WTC11 (cell line): ENCODE measurements around the gene NEK4.
"Not testable (repeated sequence)": the region's sequence is repeated elsewhere in the genome, so short reads cannot be mapped to it uniquely, and the experiment has no call there.

Experiments
- ATF2 ChIP-seq: sonication (generic); formaldehyde crosslinking; IDR thresholded peaks from 2 replicates; pipeline ENCODE4 v1.8.1; 2022; ENCODE audit warnings: low read depth, missing genetic modification reagents, borderline replicate concordance
- ATF6 ChIP-seq: sonication (generic); formaldehyde crosslinking; IDR thresholded peaks from 2 replicates; pipeline ENCODE4 v1.8.1; 2023; ENCODE audit warnings: mild to moderate bottlenecking, missing genetic modification reagents
- CTCF ChIP-seq: fragments of 200-600 bp; IDR thresholded peaks from 2 replicates; pipeline ENCODE4 v1.8.0; 2022; ENCODE audit warnings: antibody characterized with exemption
- E2F4 ChIP-seq: sonication (generic); formaldehyde crosslinking; IDR thresholded peaks from 2 replicates; pipeline ENCODE4 v1.8.1; 2022; ENCODE audit warnings: low read depth, mild to moderate bottlenecking, moderate library complexity, missing genetic modification reagents, borderline replicate concordance
- PRDM15 ChIP-seq: sonication (generic); formaldehyde crosslinking; IDR thresholded peaks from 2 replicates; pipeline ENCODE4 v1.8.0; 2022; ENCODE audit warnings: missing genetic modification reagents
- ZNF512 ChIP-seq: sonication (generic); formaldehyde crosslinking; IDR thresholded peaks from 2 replicates; pipeline ENCODE4 v1.8.1; 2022; ENCODE audit warnings: missing genetic modification reagents, borderline replicate concordance

GRCh38 chr3:52728753-52729152 lies 42.0 kb downstream of the NEK4 start:
- not testable (repeated sequence) for TF ChIP-seq CTCF; E2F4 (CRISPR knock-in tag); ZNF512 (CRISPR knock-in tag); PRDM15 (CRISPR knock-in tag); ATF6 (CRISPR knock-in tag); ATF2 (CRISPR knock-in tag)
